Suprapubic skin (tissue), 4 donors: Measurements from ENCODE around the gene SATB1. TPM values are rescaled to one million over a fixed set of nuclear protein-coding genes. Genes with fewer than 3 reads are reported as not detected.

Source experiments
- DNase-seq, 2 donors: peaks; one replicate each; pipeline ENCODE4 v3.0.0-alpha.2; 2019; ENCODE audit warnings: low spot score in 2 of 2
- H3K27ac ChIP-seq: fragments of 200-600 bp; sonication (generic); one replicate; pipeline ENCODE4 v1.5.1; 2019
- H3K27me3 ChIP-seq: fragments of 200-600 bp; sonication (generic); one replicate; pipeline ENCODE4 v1.5.1; 2019
- H3K36me3 ChIP-seq: fragments of 200-600 bp; sonication (generic); one replicate; pipeline ENCODE4 v1.5.1; 2019
- H3K4me1 ChIP-seq: fragments of 200-600 bp; sonication (generic); one replicate; pipeline ENCODE4 v1.5.1; 2019
- H3K4me3 ChIP-seq: fragments of 200-600 bp; sonication (generic); one replicate; pipeline ENCODE4 v1.5.1; 2019; ENCODE audit warnings: mild to moderate bottlenecking
- H3K9me3 ChIP-seq: fragments of 200-600 bp; sonication (generic); one replicate; pipeline ENCODE4 v1.5.1; 2019
- CTCF ChIP-seq, 2 donors: fragments of 200-600 bp in 1 of 2; fragments of 450-650 bp in 1 of 2; sonication (generic) in 1 of 2; IDR thresholded peaks; one replicate each; pipeline ENCODE4 v1.5.1; 2016 to 2019; ENCODE audit warnings: antibody characterized with exemption in 2 of 2, mild to moderate bottlenecking in 1 of 2, moderate library complexity in 1 of 2
- EP300 ChIP-seq: sonication (generic); formaldehyde crosslinking; IDR thresholded peaks from one replicate; pipeline ENCODE4 v1.6.1; 2017; ENCODE audit warnings: antibody characterized with exemption
- POLR2A ChIP-seq, 2 donors: fragments of 450-650 bp; IDR thresholded peaks; one replicate each; pipeline ENCODE4 v1.6.1; 2017; ENCODE audit warnings: antibody characterized with exemption in 2 of 2, mild to moderate bottlenecking in 2 of 2, moderate library complexity in 2 of 2
- POLR2AphosphoS5 ChIP-seq, 3 donors: sonication (generic); formaldehyde crosslinking; IDR thresholded peaks; one replicate each; pipeline ENCODE4 v1.6.1; 2017; ENCODE audit warnings: antibody characterized with exemption in 3 of 3
- WGBS: methylation state at CpG from one replicate; pipeline ENCODE4 v1.1.5; 2018; 5-methylcytosine and 5-hydroxymethylcytosine counted together
- total RNA-seq, 4 donors: library from RNA; depleted of rRNA; stranded (reverse); fragments of >200 nt; gene quantifications; one replicate each; pipeline ENCODE4 v1.1.0, GENCODE V29; 2016

Gene SATB1
- total RNA-seq, 4 donors from 2014 or later = 27.2 to 68.1 (median 34.6) TPM

- DNase-seq = no peak
- peaks cover 4% of the 10 kb centered on the region for H3K27me3 ChIP-seq
Observed at GRCh38 chr3:18438586-18438985, 13.4 kb upstream of the SATB1 start.

GRCh38 chr3:18436213-18436612 is 11.1 kb upstream of the SATB1 start:
- 91% methylated on average over 2 of the region's 2 CpGs for WGBS
- TF ChIP-seq POLR2AphosphoS5 (IDR thresholded peaks at IDR 0.05) = no peak
- TF ChIP-seq EP300 = no peak
- TF ChIP-seq CTCF (IDR thresholded peaks at IDR 0.05) = no peak
- TF ChIP-seq POLR2A (IDR thresholded peaks at IDR 0.05) = no peak
- no peak for DNase-seq
- no peaks in the 10 kb centered on the region for H3K4me1 ChIP-seq
- no peak overlapping the region for H3K27ac ChIP-seq
- no peaks in the 10 kb centered on the region for H3K27me3 ChIP-seq
- no peak overlapping the region for H3K4me3 ChIP-seq
- H3K9me3 ChIP-seq = no peaks in the 10 kb centered on the region
- no peaks in the 10 kb centered on the region for H3K36me3 ChIP-seq

More at GRCh38 chr3:18438586-18438985, 13.4 kb upstream of the SATB1 start:
- Histone ChIP-seq H3K4me1 (peaks cover 5% of the 10 kb centered on the region), H3K9me3 (no peaks in the 10 kb centered on the region), H3K27ac (no peak overlapping the region), H3K36me3 (no peaks in the 10 kb centered on the region), H3K4me3 (no peak overlapping the region)
- no peak for TF ChIP-seq EP300
- TF ChIP-seq CTCF (IDR thresholded peaks at IDR 0.05) = no peak
- TF ChIP-seq POLR2AphosphoS5 (IDR thresholded peaks at IDR 0.05) = no peak
- no peak for TF ChIP-seq POLR2A (IDR thresholded peaks at IDR 0.05)
- WGBS = 88% methylated on average over 6 of the region's 6 CpGs

GRCh38 chr3:18434711-18435110 is 9.6 kb upstream of the SATB1 start:
- 86% methylated on average over 6 of the region's 6 CpGs for WGBS
- no peak overlapping the region for H3K27ac ChIP-seq
- H3K4me3 ChIP-seq = no peak overlapping the region
- TF ChIP-seq POLR2A (IDR thresholded peaks at IDR 0.05) (no peak), POLR2AphosphoS5 (IDR thresholded peaks at IDR 0.05) (no peak), EP300 (no peak), CTCF (IDR thresholded peaks at IDR 0.05) (no peak)
- H3K27me3 ChIP-seq = no peaks in the 10 kb centered on the region
- H3K4me1 ChIP-seq = no peaks in the 10 kb centered on the region
- no peak for DNase-seq
- H3K36me3 ChIP-seq = no peaks in the 10 kb centered on the region
- H3K9me3 ChIP-seq = no peaks in the 10 kb centered on the region

GRCh38 chr3:18432752-18433151 is 7.6 kb upstream of the SATB1 start:
- Histone ChIP-seq H3K27ac (no peak overlapping the region), H3K27me3 (no peaks in the 10 kb centered on the region), H3K9me3 (no peaks in the 10 kb centered on the region), H3K36me3 (no peaks in the 10 kb centered on the region), H3K4me1 (no peaks in the 10 kb centered on the region), H3K4me3 (no peak overlapping the region)
- DNase-seq = no peak
- TF ChIP-seq CTCF (IDR thresholded peaks at IDR 0.05) (no peak), POLR2AphosphoS5 (IDR thresholded peaks at IDR 0.05) (no peak), EP300 (no peak), POLR2A (IDR thresholded peaks at IDR 0.05) (no peak)
- 94% methylated on average over 1 of the region's 1 CpG for WGBS

GRCh38 chr3:18431266-18431665 is 6.1 kb upstream of the SATB1 start:
- no peak for TF ChIP-seq POLR2AphosphoS5 (IDR thresholded peaks at IDR 0.05)
- no peak for TF ChIP-seq EP300
- no peak for TF ChIP-seq CTCF (IDR thresholded peaks at IDR 0.05)
- no peak for TF ChIP-seq POLR2A (IDR thresholded peaks at IDR 0.05)
- H3K9me3 ChIP-seq = no peaks in the 10 kb centered on the region
- no peak overlapping the region for H3K27ac ChIP-seq
- no peak for DNase-seq
- no peak overlapping the region for H3K4me3 ChIP-seq
- H3K36me3 ChIP-seq = no peaks in the 10 kb centered on the region
- peaks cover 7% of the 10 kb centered on the region for H3K4me1 ChIP-seq
- H3K27me3 ChIP-seq = no peaks in the 10 kb centered on the region
- WGBS = 87% methylated on average over 3 of the region's 3 CpGs
